HG02763 (cell line): ENCODE results near the gene ANKRD34A.

ENCODE experiments used
- ATAC-seq: cut with Tn5 transposase; IDR thresholded peaks from one replicate; pipeline ENCODE4 v1.9.1; 2021; ENCODE audit warnings: mild to moderate bottlenecking, moderate library complexity; ENCODE audit not compliant: unreplicated experiment

The ANKRD34A gene

GRCh38 chr1:145991735-145992412 lies 27.5 kb upstream of the ANKRD34A start:
- ATAC-seq = no peak

GRCh38 chr1:145990249-145990855 lies 26.0 kb upstream of the ANKRD34A start:
- no peak for ATAC-seq

- ATAC-seq = no peak
These were observed 24.4 kb upstream of the ANKRD34A start for GRCh38 chr1:145988773-145989172.

GRCh38 chr1:145987926-145988325 lies 23.6 kb upstream of the ANKRD34A start:
- no peak for ATAC-seq

- ATAC-seq = no peak
These were observed 22.2 kb upstream of the ANKRD34A start for GRCh38 chr1:145986551-145986950.

- ATAC-seq = no peak
These were observed 21.4 kb upstream of the ANKRD34A start for GRCh38 chr1:145985502-145986439.

- no peak for ATAC-seq
These were observed 20.7 kb upstream of the ANKRD34A start for GRCh38 chr1:145985129-145985501.

GRCh38 chr1:145983960-145984830 lies 19.8 kb upstream of the ANKRD34A start:
- ATAC-seq = no peak

GRCh38 chr1:145983206-145983675 lies 18.9 kb upstream of the ANKRD34A start:
- no peak for ATAC-seq

- no peak for ATAC-seq
These were observed 17.8 kb upstream of the ANKRD34A start for GRCh38 chr1:145982010-145982723.

GRCh38 chr1:145980457-145980994 lies 16.2 kb upstream of the ANKRD34A start:
- no peak for ATAC-seq

GRCh38 chr1:145979746-145980456 lies 15.5 kb upstream of the ANKRD34A start:
- no peak for ATAC-seq

- peak; percentile 84 for ATAC-seq
These were observed 14.7 kb upstream of the ANKRD34A start for GRCh38 chr1:145978854-145979745.

- no peak for ATAC-seq
These were observed 14.1 kb upstream of the ANKRD34A start for GRCh38 chr1:145978471-145978853.

- no peak for ATAC-seq
These were observed 13.4 kb upstream of the ANKRD34A start for GRCh38 chr1:145977486-145978470.

- no peak for ATAC-seq
These were observed 12.6 kb upstream of the ANKRD34A start for GRCh38 chr1:145977016-145977415.

- no peak for ATAC-seq
These were observed 10.8 kb upstream of the ANKRD34A start for GRCh38 chr1:145975216-145975615.
